Muscle layer of colon (tissue), 2 donors: Measurements from ENCODE around the gene PRR5L.

ENCODE experiments used
- H3K27ac ChIP-seq: one replicate; pipeline ENCODE4 v1.7.0; 2013; ENCODE audit warnings: low read depth, mild to moderate bottlenecking, low read length, moderate library complexity
- H3K27me3 ChIP-seq, 2 donors: one replicate each; pipeline ENCODE4 v1.7.0; 2013; ENCODE audit warnings: low read length in 2 of 2, mild to moderate bottlenecking in 2 of 2; ENCODE audit not compliant: insufficient read depth in 2 of 2, control insufficient read depth in 1 of 2
- H3K36me3 ChIP-seq: one replicate; pipeline ENCODE4 v1.7.0; 2013; ENCODE audit warnings: mild to moderate bottlenecking, low read length; ENCODE audit not compliant: insufficient read depth
- H3K4me1 ChIP-seq: one replicate; pipeline ENCODE4 v1.7.0; 2013; ENCODE audit warnings: mild to moderate bottlenecking, low read length; ENCODE audit not compliant: insufficient read depth
- H3K4me3 ChIP-seq, 2 donors: one replicate each; pipeline ENCODE4 v1.7.0; 2013; ENCODE audit warnings: low read length in 2 of 2, low read depth in 1 of 2, mild to moderate bottlenecking in 1 of 2, moderate library complexity in 1 of 2
- H3K9ac ChIP-seq: one replicate; pipeline ENCODE4 v1.7.0; 2013; ENCODE audit warnings: low read length
- H3K9me3 ChIP-seq: one replicate; pipeline ENCODE4 v1.7.0; 2013; ENCODE audit warnings: mild to moderate bottlenecking, low read length
- donor health status: abdominal sarcoma.
- donor health status: Adenocarcinoma of cecum.

The PRR5L gene

GRCh38 chr11:36264973-36265344 lies 31.1 kb upstream of the PRR5L start:
- Histone ChIP-seq H3K36me3 (no peaks in the 10 kb centered on the region), H3K27ac (no peak overlapping the region), H3K9me3 (no peaks in the 10 kb centered on the region), H3K27me3 (no peaks in the 10 kb centered on the region), H3K4me1 (no peaks in the 10 kb centered on the region), H3K9ac (no peak overlapping the region), H3K4me3 (no peak overlapping the region)

GRCh38 chr11:36265793-36266628 lies 30.1 kb upstream of the PRR5L start:
- Histone ChIP-seq H3K27ac (no peak overlapping the region), H3K27me3 (no peaks in the 10 kb centered on the region)

GRCh38 chr11:36266767-36267166 lies 29.3 kb upstream of the PRR5L start:
- H3K9ac ChIP-seq: no peak overlapping the region
- no peaks in the 10 kb centered on the region for H3K4me1 ChIP-seq

More at GRCh38 chr11:36265793-36266628, 30.1 kb upstream of the PRR5L start:
- Histone ChIP-seq H3K9me3 (no peaks in the 10 kb centered on the region), H3K36me3 (peaks cover under 1% of the 10 kb centered on the region), H3K4me3 (no peak overlapping the region), H3K4me1 (no peaks in the 10 kb centered on the region), H3K9ac (no peak overlapping the region)

GRCh38 chr11:36268337-36268985 lies 27.6 kb upstream of the PRR5L start:
- peaks cover 24% of the 10 kb centered on the region for H3K36me3 ChIP-seq
- peaks cover 6% of the 10 kb centered on the region for H3K9me3 ChIP-seq
- no peaks in the 10 kb centered on the region for H3K4me1 ChIP-seq
- no peak overlapping the region for H3K9ac ChIP-seq
- H3K4me3 ChIP-seq: no peak overlapping the region
- H3K27me3 ChIP-seq: no peaks in the 10 kb centered on the region
- H3K27ac ChIP-seq: no peak overlapping the region

More at GRCh38 chr11:36266767-36267166, 29.3 kb upstream of the PRR5L start:
- Histone ChIP-seq H3K27ac (no peak overlapping the region), H3K9me3 (no peaks in the 10 kb centered on the region), H3K36me3 (peaks cover 8% of the 10 kb centered on the region), H3K4me3 (no peak overlapping the region), H3K27me3 (no peaks in the 10 kb centered on the region)

GRCh38 chr11:36270701-36271100 lies 25.4 kb upstream of the PRR5L start:
- Histone ChIP-seq H3K27ac (no peak overlapping the region), H3K9ac (no peak overlapping the region)

GRCh38 chr11:36271794-36272407 lies 24.2 kb upstream of the PRR5L start:
- Histone ChIP-seq H3K27me3 (no peaks in the 10 kb centered on the region), H3K9me3 (peaks cover 6% of the 10 kb centered on the region), H3K4me1 (no peaks in the 10 kb centered on the region), H3K9ac (no peak overlapping the region), H3K4me3 (no peak overlapping the region), H3K36me3 (peaks cover 48% of the 10 kb centered on the region), H3K27ac (no peak overlapping the region)

More at GRCh38 chr11:36270701-36271100, 25.4 kb upstream of the PRR5L start:
- Histone ChIP-seq H3K4me3 (no peak overlapping the region), H3K27me3 (no peaks in the 10 kb centered on the region), H3K36me3 (peaks cover 38% of the 10 kb centered on the region), H3K4me1 (no peaks in the 10 kb centered on the region), H3K9me3 (peaks cover 6% of the 10 kb centered on the region)

- Histone ChIP-seq H3K4me1 (no peaks in the 10 kb centered on the region), H3K36me3 (peaks cover 48% of the 10 kb centered on the region), H3K4me3 (no peak overlapping the region), H3K27me3 (no peaks in the 10 kb centered on the region), H3K27ac (no peak overlapping the region), H3K9ac (no peak overlapping the region), H3K9me3 (peaks cover 6% of the 10 kb centered on the region)
Observed at GRCh38 chr11:36273110-36273509, 23.0 kb upstream of the PRR5L start.

- no peak overlapping the region for H3K9ac ChIP-seq
- no peak overlapping the region for H3K4me3 ChIP-seq
- no peaks in the 10 kb centered on the region for H3K4me1 ChIP-seq
- H3K9me3 ChIP-seq: peaks cover 6% of the 10 kb centered on the region
- H3K36me3 ChIP-seq: peaks cover 60% of the 10 kb centered on the region
- no peaks in the 10 kb centered on the region for H3K27me3 ChIP-seq
- no peak overlapping the region for H3K27ac ChIP-seq
Observed at GRCh38 chr11:36274414-36274813, 21.7 kb upstream of the PRR5L start.

- Histone ChIP-seq H3K27ac (no peak overlapping the region), H3K4me3 (no peak overlapping the region), H3K4me1 (no peaks in the 10 kb centered on the region), H3K9ac (no peak overlapping the region), H3K27me3 (no peaks in the 10 kb centered on the region), H3K9me3 (no peaks in the 10 kb centered on the region), H3K36me3 (peaks cover 36% of the 10 kb centered on the region)
Observed at GRCh38 chr11:36278531-36279282, 17.4 kb upstream of the PRR5L start.

GRCh38 chr11:36280531-36280930 lies 15.6 kb upstream of the PRR5L start:
- no peak overlapping the region for H3K9ac ChIP-seq
- H3K4me1 ChIP-seq: no peaks in the 10 kb centered on the region
- peaks cover 23% of the 10 kb centered on the region for H3K36me3 ChIP-seq
- H3K4me3 ChIP-seq: no peak overlapping the region
- no peak overlapping the region for H3K27ac ChIP-seq
- H3K9me3 ChIP-seq: no peaks in the 10 kb centered on the region
- H3K27me3 ChIP-seq: no peaks in the 10 kb centered on the region

GRCh38 chr11:36281850-36282249 lies 14.2 kb upstream of the PRR5L start:
- H3K9me3 ChIP-seq: no peaks in the 10 kb centered on the region
- H3K27ac ChIP-seq: no peak overlapping the region
- peaks cover 13% of the 10 kb centered on the region for H3K36me3 ChIP-seq
- no peak overlapping the region for H3K4me3 ChIP-seq
- no peaks in the 10 kb centered on the region for H3K4me1 ChIP-seq
- H3K27me3 ChIP-seq: no peaks in the 10 kb centered on the region
- H3K9ac ChIP-seq: no peak overlapping the region
